ENCODE data around the gene TMC2.
A peak's percentile ranks its signal among the peaks of the same experiment; 100 is the strongest.
"Not testable (repeated sequence)": the region's sequence is repeated elsewhere in the genome, so short reads cannot be mapped to it uniquely, and the experiment has no call there.

Gene TMC2

GRCh38 chr20:2524709-2525506 is 11.5 kb upstream of the TMC2 start:
- peak; percentile 77 for DNase-seq

DNA sequence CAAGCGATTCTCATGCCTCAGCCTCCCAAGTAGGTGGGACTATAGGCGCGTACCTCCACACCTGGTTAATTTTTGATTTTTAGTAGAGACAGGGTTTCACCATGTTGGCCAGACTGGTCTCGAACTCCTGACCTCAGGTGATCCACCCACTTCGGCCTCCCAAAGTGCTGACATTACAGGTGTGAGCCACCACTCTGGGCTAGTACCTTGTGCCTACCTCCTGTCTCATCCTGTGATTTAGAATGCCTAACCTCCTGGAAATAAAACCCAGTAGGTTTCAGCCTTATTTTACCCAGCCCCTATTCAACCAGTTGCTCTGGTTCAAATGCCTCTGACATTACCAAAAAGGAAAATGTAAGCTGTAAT is 10.2 kb upstream of the TMC2 start:
- not testable (repeated sequence) for DNase-seq

DNA sequence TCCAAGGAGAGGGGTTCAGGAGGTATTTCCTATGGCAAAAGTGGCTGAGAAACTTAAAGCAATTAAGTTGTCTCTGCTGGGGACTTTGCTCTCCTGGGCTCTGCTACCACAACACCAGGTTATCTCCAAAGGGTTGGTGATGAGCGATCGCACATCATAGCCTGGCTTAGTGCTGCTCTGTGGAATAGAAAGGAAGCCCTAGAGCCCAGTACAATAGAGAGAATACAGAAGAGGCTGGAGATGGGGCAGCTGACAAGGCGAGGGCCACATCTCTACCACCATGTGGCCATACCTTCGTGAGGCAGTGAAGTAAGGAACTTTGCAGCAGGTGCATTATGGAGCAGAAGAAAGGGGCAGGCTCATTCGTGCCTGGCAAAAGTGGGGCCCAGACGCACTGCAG is 8.6 kb upstream of the TMC2 start:
- DNase-seq, result no peak

GRCh38 chr20:2528671-2529271 is 7.6 kb upstream of the TMC2 start:
- DNase-seq, result no peak

GRCh38 chr20:2533118-2533517 is 3.3 kb upstream of the TMC2 start:
- DNase-seq, result no peak

DNA sequence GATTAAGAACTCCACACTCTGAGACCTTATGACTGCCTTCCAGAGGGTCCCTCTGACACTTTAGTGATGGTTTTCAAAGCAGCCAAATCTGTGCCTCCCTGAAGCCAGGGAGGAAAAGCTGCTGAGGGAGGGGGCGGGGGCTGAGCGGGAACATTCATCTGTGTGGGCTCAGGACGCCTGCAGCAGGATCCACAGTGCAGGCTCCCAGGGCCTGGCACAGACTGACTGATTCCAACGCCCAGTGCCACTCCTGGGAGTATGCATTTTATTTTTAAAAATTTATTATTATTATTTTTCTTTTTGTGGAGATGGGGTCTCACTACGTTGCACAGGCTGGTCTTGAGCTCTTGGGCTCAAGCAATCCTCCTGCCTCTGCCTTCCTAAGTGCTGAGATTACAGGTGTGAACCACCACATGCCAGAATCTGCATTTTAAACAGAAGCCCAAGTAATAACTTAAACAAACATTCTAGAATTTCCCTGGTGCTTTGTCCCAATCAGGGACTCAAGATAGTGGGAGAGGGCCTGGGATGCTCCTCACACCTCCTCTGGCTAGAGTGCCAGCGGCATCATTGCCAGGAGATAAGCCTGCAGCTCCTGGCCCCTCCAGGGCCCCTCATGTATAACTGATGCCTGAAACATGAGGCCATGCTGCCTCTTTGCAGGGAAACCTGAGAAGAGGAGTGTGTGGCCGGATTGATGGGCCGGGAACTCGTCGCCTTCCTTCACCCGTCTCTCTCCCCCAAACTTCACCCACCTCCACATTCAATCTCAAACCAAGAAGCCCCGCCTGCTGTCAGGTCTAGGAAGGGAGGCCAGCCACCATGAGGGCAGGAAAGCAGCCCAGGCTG is 438 bp upstream of the TMC2 start:
- DNase-seq, result no peak

GRCh38 chr20:2537101-2537500 is 728 bp downstream of the TMC2 start:
- DNase-seq, result no peak

GRCh38 chr20:2538356-2538755 is 2.0 kb downstream of the TMC2 start:
- no peak for DNase-seq

DNA sequence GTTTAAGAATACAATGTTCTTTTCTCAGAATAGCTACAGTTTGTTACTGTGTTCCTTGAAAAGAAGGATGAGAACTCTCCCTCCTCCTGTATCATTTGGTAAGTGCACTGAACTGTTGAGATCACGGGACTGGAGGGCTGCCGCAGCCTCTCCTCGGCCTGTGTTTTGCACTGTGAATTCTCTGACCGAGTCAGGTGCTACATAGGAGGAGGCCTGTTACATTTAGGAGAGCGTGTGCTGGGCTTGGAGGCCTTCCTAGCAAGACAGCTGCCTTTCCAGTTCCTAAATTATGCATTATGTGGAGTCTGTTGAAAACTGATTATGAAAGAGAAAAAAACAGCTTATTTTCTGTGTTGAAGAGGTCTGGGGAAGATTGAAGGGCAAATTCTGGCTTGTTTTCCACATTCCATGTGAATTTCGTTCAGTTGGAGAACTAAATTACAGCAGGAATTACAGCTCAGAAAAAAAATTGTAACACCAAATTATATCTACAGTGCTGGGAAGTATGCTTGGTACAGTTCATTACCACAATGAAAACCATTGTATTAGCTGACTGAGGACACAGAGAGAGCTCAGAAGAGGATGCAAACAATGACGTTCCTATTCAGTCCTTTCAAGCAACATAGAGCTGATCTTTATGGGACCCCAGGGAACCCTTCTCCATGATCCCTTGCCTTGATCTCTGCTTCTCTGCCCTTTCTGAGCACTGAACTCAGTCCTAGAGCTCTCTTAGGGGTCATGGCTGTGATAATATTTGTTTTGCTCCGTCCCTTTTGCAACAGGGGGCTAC is 2.8 kb downstream of the TMC2 start:
- DNase-seq, result no peak

GRCh38 chr20:2541940-2542339 is 5.6 kb downstream of the TMC2 start:
- no peak for DNase-seq

DNA sequence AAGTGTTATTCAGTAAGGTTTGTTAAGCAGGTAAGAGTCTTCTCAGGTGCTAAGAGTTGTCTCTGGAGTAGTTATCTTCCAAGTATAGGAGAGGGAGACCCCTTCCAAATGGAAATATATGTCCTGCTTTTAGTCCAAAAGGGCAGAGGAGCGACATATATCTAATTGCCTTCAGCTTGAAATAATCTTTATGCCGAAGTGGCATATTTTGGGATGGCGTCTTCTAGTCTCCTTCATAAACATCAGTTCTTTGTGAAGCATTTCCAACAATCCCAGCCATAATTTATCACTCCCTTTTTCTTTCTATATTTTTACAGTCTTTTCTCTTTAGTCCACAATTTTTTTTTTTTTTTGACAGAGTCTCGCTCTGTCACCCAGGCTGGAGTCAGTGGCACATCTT is 6.0 kb downstream of the TMC2 start:
- no peak for DNase-seq

DNA sequence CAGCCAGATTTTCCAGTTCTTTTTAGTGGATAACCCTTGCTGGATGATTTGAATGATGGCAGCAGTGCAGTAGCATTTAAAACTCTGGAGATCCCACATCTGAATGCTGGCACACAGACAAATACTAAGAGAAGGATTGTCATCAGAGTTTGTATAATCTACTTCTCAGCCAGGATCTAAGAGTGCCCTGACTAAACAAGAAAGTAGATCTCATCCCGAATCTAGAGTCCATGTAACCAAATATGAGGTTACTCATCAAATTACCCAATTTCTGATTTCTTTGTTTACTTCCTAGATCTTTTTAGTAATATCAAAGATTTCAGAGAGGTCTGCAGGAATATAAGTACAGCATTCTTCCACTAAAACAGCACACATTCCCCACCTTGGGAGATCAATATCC is 7.8 kb downstream of the TMC2 start:
- no peak for DNase-seq

DNA sequence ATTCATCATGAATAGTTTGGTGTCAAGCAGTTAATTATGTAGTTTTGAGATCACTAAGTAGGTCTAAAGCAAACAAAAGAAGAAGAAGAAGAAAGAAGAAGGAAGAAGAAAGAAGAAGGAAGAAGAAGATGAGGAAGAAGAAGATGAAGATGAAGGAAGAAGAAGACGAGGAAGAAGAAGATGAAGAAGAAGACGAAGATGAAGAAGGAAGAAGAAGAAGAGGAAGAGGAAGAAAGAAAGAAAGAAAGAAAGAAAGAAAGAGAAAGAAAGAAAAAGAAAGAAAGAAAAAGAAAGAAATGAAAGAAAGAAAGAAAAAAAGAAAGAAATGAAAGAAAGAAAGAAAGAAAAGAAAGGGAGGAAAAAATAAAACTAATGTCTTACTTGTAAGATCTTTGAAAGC is 9.2 kb downstream of the TMC2 start:
- no peak for DNase-seq

GRCh38 chr20:2557873-2558580 is 21.7 kb downstream of the TMC2 start:
- no peak for DNase-seq

DNA sequence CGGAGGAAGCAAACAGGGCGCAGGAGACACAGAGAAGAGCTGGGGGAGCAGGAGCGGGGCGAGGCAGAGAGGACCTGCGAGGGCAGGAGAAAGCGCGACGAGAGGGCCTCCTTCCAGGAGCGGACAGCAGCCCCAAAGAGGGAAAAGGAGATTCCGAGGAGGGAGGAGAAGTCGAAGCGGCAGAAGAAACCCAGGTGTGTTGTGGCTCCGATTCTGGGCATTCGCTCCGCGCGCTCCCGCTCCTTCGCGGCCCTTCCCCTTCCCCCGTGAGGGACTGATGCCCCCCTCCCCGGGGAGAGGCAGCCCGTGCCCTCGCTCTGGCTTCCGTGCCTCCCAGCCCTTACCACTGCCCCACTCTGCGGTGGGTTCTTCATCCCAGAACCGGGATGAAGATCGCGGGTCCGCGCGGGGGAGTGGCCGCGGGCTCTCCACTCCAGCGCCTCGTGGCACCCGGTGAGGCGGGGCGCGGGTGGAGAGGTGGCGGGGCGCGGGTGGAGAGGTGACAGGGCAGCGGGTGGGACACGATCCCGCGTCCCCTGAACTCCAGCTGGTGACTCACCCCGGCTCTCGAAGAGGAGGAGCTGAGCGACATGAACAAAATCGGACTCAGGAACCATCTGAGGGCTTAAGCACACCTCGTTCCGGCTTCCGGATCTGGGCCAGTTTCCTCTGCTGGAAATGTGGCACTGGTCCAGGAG is 22.4 kb downstream of the TMC2 start:
- DNase-seq, result peak; percentile 36

- no peak for DNase-seq
Observed at GRCh38 chr20:2559279-2559626, 22.9 kb downstream of the TMC2 start.

GRCh38 chr20:2559651-2560050 is 23.3 kb downstream of the TMC2 start:
- DNase-seq, result no peak

DNA sequence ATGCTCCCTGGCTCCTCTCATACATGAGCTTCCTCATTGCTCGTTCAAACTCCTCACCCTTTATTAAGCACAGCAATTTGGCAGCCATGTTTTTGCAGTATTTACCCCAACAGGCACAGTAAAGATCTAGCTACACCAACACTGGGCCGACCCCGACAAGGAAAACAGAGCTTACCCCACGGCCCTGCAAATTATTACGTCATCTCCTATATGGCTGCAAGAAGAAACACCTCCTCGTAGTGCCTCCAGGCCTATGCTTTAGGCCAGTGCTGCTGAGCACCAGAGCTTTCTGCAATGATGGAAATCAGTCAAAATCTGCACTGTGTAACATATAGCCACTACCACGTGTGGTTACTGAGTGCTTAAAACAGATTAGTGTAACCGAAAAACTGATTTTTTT is 26.7 kb downstream of the TMC2 start:
- no peak for DNase-seq

GRCh38 chr20:2564406-2564805 is 28.0 kb downstream of the TMC2 start:
- DNase-seq, result no peak

DNA sequence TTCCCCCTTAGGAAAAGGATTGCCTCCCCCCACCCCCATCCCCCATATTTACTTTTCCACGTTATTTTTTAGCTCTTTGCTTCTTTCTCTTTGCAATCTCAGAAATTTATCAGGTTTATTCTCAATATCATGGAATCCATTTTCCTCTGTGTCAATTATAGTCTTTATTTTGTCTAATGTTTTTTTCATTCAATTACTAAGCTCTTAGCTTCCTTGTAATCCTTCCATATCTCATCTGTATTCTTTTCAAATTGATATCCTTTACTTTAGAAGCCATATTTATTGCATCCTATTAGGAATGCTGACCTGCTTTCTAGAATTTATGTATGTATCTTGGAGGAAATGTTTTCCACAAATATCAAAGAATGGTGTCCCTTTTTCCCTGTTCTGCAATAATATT is 39.3 kb downstream of the TMC2 start:
- DNase-seq, result no peak

DNA sequence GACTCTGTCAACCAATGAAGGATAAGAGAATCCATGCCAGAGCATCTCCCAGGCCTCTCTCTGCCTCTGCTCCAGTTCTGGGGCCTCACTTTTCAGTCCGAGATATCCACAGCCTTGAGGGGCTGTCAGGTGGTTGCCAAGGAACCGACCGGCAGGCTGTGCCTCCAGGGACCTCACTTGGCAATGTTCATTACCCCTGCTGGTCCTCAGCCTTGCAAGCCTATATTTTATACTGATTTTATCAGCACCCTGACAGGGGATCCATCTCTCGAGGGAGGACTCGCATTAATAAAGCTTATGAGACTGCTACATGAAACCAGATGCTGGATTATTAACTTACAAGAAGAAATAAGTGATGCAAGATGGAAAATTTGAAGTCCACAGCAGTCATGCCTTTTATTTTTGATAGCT is 39.9 kb downstream of the TMC2 start:
- no peak for DNase-seq
